Measurements from ENCODE around the gene KLHL41. TPM values are rescaled to one million over a fixed set of nuclear protein-coding genes. Genes with fewer than 3 reads are reported as not detected.

Gene KLHL41
- total RNA-seq, 1 donor from 2014 or later: 0.21 TPM

DNA sequence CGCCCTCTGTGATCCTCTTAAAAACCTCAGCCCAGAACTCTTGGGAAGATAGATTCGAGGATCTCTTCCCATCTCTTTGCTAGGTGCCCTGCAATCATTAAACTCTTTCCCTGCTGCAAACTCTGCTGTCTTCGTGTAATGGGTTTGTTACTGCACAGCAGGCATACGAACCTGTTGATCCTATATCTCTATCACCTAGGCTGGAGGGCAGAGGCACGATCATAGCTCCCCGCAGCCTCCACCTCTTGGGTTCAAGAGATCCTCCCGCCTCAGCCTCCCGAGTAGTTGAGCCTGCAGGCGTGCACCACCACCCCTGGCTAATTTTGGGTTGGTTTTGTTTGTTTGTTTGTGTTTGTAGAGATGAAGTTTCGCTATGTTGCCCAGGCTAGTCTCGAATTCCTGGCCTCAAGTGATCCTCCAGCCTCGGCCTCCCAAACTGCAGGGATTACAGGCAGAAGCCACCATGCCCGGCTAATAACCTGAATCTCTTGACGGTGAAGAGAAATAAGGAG lies 30.7 kb upstream of the KLHL41 start:
- H3K36me3 ChIP-seq: peaks cover 0 to 7% of the 10 kb centered on the region in 2 donors
- peak overlapping the region; percentile 67 to 83 for H3K4me3 ChIP-seq
- no peak for DNase-seq (ENCODE audit: low spot score in 2 of 2)
- H3K4me1 ChIP-seq: peaks cover 0 to 5% of the 10 kb centered on the region in 2 donors
- TF ChIP-seq, protein P1, sequence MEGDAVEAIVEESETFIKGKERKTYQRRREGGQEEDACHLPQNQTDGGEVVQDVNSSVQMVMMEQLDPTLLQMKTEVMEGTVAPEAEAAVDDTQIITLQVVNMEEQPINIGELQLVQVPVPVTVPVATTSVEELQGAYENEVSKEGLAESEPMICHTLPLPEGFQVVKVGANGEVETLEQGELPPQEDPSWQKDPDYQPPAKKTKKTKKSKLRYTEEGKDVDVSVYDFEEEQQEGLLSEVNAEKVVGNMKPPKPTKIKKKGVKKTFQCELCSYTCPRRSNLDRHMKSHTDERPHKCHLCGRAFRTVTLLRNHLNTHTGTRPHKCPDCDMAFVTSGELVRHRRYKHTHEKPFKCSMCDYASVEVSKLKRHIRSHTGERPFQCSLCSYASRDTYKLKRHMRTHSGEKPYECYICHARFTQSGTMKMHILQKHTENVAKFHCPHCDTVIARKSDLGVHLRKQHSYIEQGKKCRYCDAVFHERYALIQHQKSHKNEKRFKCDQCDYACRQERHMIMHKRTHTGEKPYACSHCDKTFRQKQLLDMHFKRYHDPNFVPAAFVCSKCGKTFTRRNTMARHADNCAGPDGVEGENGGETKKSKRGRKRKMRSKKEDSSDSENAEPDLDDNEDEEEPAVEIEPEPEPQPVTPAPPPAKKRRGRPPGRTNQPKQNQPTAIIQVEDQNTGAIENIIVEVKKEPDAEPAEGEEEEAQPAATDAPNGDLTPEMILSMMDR (IDR thresholded peaks at IDR 0.05): no peak
- H3K9me3 ChIP-seq: no peaks in the 10 kb centered on the region
- H3K27ac ChIP-seq: peak overlapping the region; percentile 35 to 76
- intact Hi-C loops (cut with DNase I): loop anchor here (5.0 kb wide), 1 partner anchor 104 kb away; the partner anchor contains the start of gene PPIG
- H3K27me3 ChIP-seq: no peaks in the 10 kb centered on the region

DNA sequence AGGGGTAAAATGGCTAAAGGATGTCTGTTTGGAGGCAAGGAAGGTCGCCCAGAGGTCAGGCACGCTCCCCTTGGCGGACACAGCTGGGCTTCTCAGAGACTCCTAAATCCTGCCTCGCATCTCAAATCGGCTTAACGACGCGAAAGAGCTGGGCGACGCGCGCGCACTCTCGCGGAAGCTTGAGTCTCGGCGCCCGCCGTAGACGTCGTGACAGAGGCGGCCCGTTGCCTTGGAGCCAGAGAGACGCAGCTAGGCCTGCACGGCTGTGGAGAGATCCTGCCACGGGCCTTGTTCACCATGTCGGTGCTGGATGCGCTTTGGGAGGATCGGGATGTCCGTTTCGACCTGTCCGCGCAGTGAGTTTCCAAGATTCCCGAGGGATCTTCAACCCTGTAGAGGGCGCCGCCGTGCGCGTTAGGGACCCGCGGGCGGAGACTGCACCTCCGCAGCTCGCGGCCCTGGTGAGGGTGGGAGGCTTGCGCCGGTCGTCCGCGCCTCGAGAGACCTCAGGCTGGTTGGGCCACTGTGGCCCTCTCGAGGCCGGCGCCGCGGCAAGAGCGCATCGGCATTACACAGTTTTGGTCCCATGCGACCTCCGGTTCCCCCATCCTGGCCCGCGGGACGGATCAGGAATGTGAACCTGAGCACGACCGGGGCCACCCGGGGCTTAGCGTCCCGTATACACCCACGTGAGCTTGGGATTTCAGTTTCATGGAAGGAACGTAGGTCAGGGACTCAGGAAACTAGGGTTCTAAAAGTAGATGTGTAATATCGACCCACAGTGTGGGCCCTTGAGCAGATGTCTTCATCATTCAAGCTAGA lies 30.0 kb upstream of the KLHL41 start, which contains the start of gene BBS5:
Gene BBS5 (plus strand): TSS at position 238 of the 822 bp plus-strand sequence. CDS start 60 bp downstream, at position 298.
- Histone ChIP-seq H3K4me3 (peak within 1 kb of the TSS; percentile 67 to 83), H3K27ac (peak within 1 kb of the TSS; percentile 35 to 76), H3K4me1 (peaks cover 0 to 5% of the 10 kb centered on the region in 2 donors), H3K36me3 (peaks cover 0 to 12% of the 10 kb centered on the region in 2 donors), H3K9me3 (no peaks in the 10 kb centered on the region), H3K27me3 (no peaks in the 10 kb centered on the region)
- TF ChIP-seq, protein P1 (IDR thresholded peaks at IDR 0.05): peak in 2 of 3 experiments; percentile 39 to 61
- DNase-seq (ENCODE audit: low spot score in 2 of 2): peak; percentile 18 to 87
- intact Hi-C loops (cut with DNase I): loop anchor here (5.0 kb wide), 1 partner anchor 103 kb away; the partner anchor contains the start of gene PPIG

DNA sequence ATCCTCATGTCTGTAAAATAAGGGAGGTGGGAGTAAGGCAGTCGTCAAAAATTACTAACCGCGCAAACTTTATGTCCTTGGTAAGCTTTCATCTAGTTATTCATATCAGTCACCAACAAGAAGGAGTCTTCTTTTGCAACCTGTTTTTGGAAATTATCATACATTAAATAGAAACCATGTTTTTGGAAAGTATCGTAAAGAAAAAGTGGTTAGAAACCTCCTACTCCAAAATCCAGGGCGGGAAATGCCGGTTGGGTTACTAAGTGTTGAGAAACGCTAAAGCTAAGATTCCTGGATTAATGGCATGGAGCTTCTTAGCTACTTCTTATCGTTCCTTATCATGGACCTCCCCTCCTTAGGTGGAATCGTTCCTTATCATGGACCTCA lies 29.4 kb upstream of the KLHL41 start:
- Histone ChIP-seq H3K9me3 (no peaks in the 10 kb centered on the region), H3K27me3 (no peaks in the 10 kb centered on the region), H3K27ac (peak overlapping the region; percentile 35 to 76), H3K36me3 (peaks cover 0 to 12% of the 10 kb centered on the region in 2 donors), H3K4me1 (peaks cover 0 to 5% of the 10 kb centered on the region in 2 donors), H3K4me3 (peak overlapping the region; percentile 67 to 83)
- intact Hi-C loops (cut with DNase I): no loop called here
- TF ChIP-seq, protein P1 (IDR thresholded peaks at IDR 0.05): no peak
- no peak for DNase-seq (ENCODE audit: low spot score in 2 of 2)

DNA sequence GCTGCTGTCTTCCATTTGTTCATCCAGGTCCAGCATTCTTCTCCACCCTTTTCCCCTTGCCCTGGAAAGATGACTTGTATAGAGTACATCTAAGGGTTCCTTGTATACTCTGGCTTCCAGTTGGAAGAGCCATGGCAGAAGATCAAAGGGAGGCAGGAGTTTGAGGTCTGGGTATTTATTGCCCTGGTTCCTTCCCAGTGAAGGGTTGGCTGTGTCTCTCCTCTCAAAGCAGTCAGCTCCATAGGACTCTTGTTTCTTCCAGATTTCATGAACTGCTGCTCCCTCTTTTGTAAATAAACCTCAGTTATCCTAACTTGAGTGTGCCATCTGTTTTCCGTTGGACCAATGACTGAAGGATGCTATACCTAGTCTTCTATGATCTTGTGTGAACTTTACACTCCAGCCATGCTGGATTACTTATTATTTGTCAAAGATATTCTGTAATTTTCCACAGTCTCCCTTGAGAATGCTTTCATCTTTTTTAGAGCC lies 23.8 kb upstream of the KLHL41 start:
- TF ChIP-seq, protein P1 (IDR thresholded peaks at IDR 0.05): no peak
- no peak for DNase-seq (ENCODE audit: low spot score in 2 of 2)
- intact Hi-C loops (cut with DNase I): no loop called here
- peaks cover 14 to 21% of the 10 kb centered on the region in 2 donors for H3K36me3 ChIP-seq
- H3K27me3 ChIP-seq: no peaks in the 10 kb centered on the region
- no peaks in the 10 kb centered on the region for H3K9me3 ChIP-seq
- H3K4me3 ChIP-seq: no peak overlapping the region
- H3K4me1 ChIP-seq: no peaks in the 10 kb centered on the region
- H3K27ac ChIP-seq: no peak overlapping the region

- intact Hi-C loops (cut with DNase I): no loop called here
- no peak for DNase-seq (ENCODE audit: low spot score in 2 of 2)
- TF ChIP-seq, protein P1 (IDR thresholded peaks at IDR 0.05): no peak
- no peak overlapping the region for H3K27ac ChIP-seq
- no peaks in the 10 kb centered on the region for H3K4me1 ChIP-seq
- no peaks in the 10 kb centered on the region for H3K9me3 ChIP-seq
- peaks cover 15 to 21% of the 10 kb centered on the region in 2 donors for H3K36me3 ChIP-seq
- H3K4me3 ChIP-seq: no peak overlapping the region
- H3K27me3 ChIP-seq: no peaks in the 10 kb centered on the region
These were observed 23.0 kb upstream of the KLHL41 start for GRCh38 chr2:169486487-169486886.

Measured in ascending aorta (tissue), 2 donors.